Keratinocyte (primary cell): ENCODE data around the gene ATP8A2.

ENCODE experiments used
- CTCF ChIP-seq, 3 experiments: IDR thresholded peaks in 1 of 3; conservative IDR thresholded peaks in 1 of 3; optimal IDR thresholded peaks in 1 of 3; 2 replicates in 2 of 3; 3 replicates in 1 of 3; pipeline versions ENCODE3 to v1.5.1; 2011; ENCODE audit warnings: low read length in 3 of 3, mild to moderate bottlenecking in 3 of 3, moderate library complexity in 2 of 3, control low read depth in 1 of 3, inconsistent platforms in 1 of 3; ENCODE audit not compliant: insufficient read depth in 2 of 3; ENCODE audit errors: extremely low read depth in 1 of 3
- EZH2 ChIP-seq: IDR thresholded peaks from one replicate; pipeline ENCODE4 v1.6.1; 2012; ENCODE audit warnings: inconsistent platforms, mild to moderate bottlenecking, low read length, moderate library complexity

- TF ChIP-seq EZH2 (no peak), CTCF (optimal IDR thresholded peaks at IDR 0.05 in 1 of 3, IDR thresholded peaks at IDR 0.05 in 1 of 3, conservative IDR thresholded peaks at IDR 0.05 in 1 of 3; ENCODE audit: extremely low read depth in 1 of 3, insufficient read depth in 2 of 3, low read length in 3 of 3) (no peak)
These were observed 359.8 kb downstream of the ATP8A2 start for GRCh38 chr13:25731536-25731935.
